SU-DHL-6 (cell line): ENCODE results near the gene KIFC3.
"Not testable (repeated sequence)": the region's sequence is repeated elsewhere in the genome, so short reads cannot be mapped to it uniquely, and the experiment has no call there.

Experiments used
- H2AFZ ChIP-seq: fragments of 200-600 bp; sonication (generic); 2 replicates; pipeline ENCODE4 v1.6.1; 2014; ENCODE audit warnings: low read depth, mild to moderate bottlenecking, moderate library complexity, mixed read lengths, antibody characterized with exemption, low read length; ENCODE audit not compliant: severe bottlenecking
- H3F3A ChIP-seq: fragments of 200-600 bp; shearing (Covaris generic); 2 replicates; pipeline ENCODE4 v1.6.0; 2016; ENCODE audit warnings: antibody characterized with exemption, mild to moderate bottlenecking; ENCODE audit not compliant: insufficient read depth
- H3K27ac ChIP-seq: fragments of 200-600 bp; sonication (generic); 2 replicates; pipeline ENCODE4 v1.5.1; 2016; ENCODE audit warnings: low read depth, mild to moderate bottlenecking, low read length, moderate library complexity, mixed read lengths
- H3K27me3 ChIP-seq: fragments of 200-600 bp; sonication (generic), shearing (Covaris generic); 2 replicates; pipeline ENCODE4 v1.6.0; 2014; ENCODE audit warnings: mild to moderate bottlenecking, low read length
- H3K36me3 ChIP-seq: fragments of 200-600 bp; sonication (generic); 2 replicates; pipeline ENCODE4 v1.6.1; 2014; ENCODE audit warnings: mild to moderate bottlenecking, low read length, mixed read lengths
- H3K4me2 ChIP-seq: fragments of 300-600, 200-600 bp; shearing (Covaris generic), sonication (generic); 2 replicates; pipeline ENCODE4 v1.6.0; 2014; ENCODE audit warnings: low read length, low read depth, mild to moderate bottlenecking; ENCODE audit not compliant: poor library complexity, severe bottlenecking
- H3K4me3 ChIP-seq: fragments of 200-600 bp; sonication (generic); 2 replicates; pipeline ENCODE4 v1.5.1; 2014; ENCODE audit warnings: antibody characterized with exemption, low read length, mild to moderate bottlenecking, mixed read lengths; ENCODE audit not compliant: insufficient read depth, poor library complexity, severe bottlenecking
- H3K79me2 ChIP-seq: fragments of 200-600 bp; sonication (generic); 2 replicates; pipeline ENCODE4 v1.6.1; 2014; ENCODE audit warnings: mild to moderate bottlenecking, low read length, moderate library complexity; ENCODE audit not compliant: insufficient read depth
- H3K9ac ChIP-seq: fragments of 200-600 bp; sonication (generic); 2 replicates; pipeline ENCODE4 v1.7.0; 2014; ENCODE audit warnings: mild to moderate bottlenecking, low read length
- H3K9me2 ChIP-seq: fragments of 200-600 bp; sonication (generic); replicated peaks from 2 replicates; pipeline ENCODE4 v1.6.1; 2014; ENCODE audit warnings: low read length; ENCODE audit not compliant: insufficient read depth
- H3K9me3 ChIP-seq: fragments of 200-600 bp; sonication (generic); 2 replicates; pipeline ENCODE4 v1.6.1; 2014; ENCODE audit warnings: low read length, mixed read lengths; ENCODE audit not compliant: insufficient read depth
- H4K20me1 ChIP-seq: fragments of 200-600 bp; sonication (generic); 2 replicates; pipeline ENCODE4 v1.6.1; 2014; ENCODE audit warnings: low read depth, mild to moderate bottlenecking, antibody characterized with exemption, low read length, moderate library complexity, mixed read lengths
- CTCF ChIP-seq: fragments of 200-600 bp; sonication (generic); IDR thresholded peaks from one replicate; pipeline ENCODE4 v1.5.1; 2017; ENCODE audit warnings: antibody characterized with exemption, mild to moderate bottlenecking, low read length, moderate library complexity; ENCODE audit not compliant: insufficient read depth, poor library complexity, severe bottlenecking
- EZH2phosphoT487 ChIP-seq: fragments of 200-600 bp; sonication (generic), shearing (Covaris generic); conservative IDR thresholded peaks from 2 replicates; pipeline ENCODE4 v1.6.1; 2018; ENCODE audit warnings: mild to moderate bottlenecking, antibody characterized with exemption, low read length, moderate library complexity, mixed read lengths

KIFC3 gene

GRCh38 chr16:57814896-57815295, 12.6 kb upstream of the KIFC3 start:
- TF ChIP-seq EZH2phosphoT487: no peak
- no peak for TF ChIP-seq CTCF
- Histone ChIP-seq H3K4me2 (no peak overlapping the region), H3K27me3 (no peaks in the 10 kb centered on the region), H3K9me2 (no peaks in the 10 kb centered on the region), H3F3A (no peaks in the 10 kb centered on the region), H3K36me3 (no peaks in the 10 kb centered on the region), H3K9me3 (no peaks in the 10 kb centered on the region), H3K9ac (no peak overlapping the region), H3K27ac (no peak overlapping the region), H4K20me1 (no peaks in the 10 kb centered on the region), H2AFZ (no peak overlapping the region), H3K79me2 (no peaks in the 10 kb centered on the region), H3K4me3 (no peak overlapping the region)

- Histone ChIP-seq H3F3A (no peaks in the 10 kb centered on the region), H2AFZ (no peak overlapping the region), H3K4me3 (no peak overlapping the region), H3K36me3 (no peaks in the 10 kb centered on the region), H3K9me3 (no peaks in the 10 kb centered on the region), H3K4me2 (no peak overlapping the region), H3K79me2 (no peaks in the 10 kb centered on the region), H4K20me1 (no peaks in the 10 kb centered on the region), H3K27ac (no peak overlapping the region), H3K9me2 (no peaks in the 10 kb centered on the region), H3K27me3 (no peaks in the 10 kb centered on the region), H3K9ac (no peak overlapping the region)
- TF ChIP-seq CTCF (no peak), EZH2phosphoT487 (no peak)
Measured at GRCh38 chr16:57813466-57813865, 11.2 kb upstream of the KIFC3 start.

- H3K9me3 ChIP-seq, H3K4me2 ChIP-seq, H3K9ac ChIP-seq, H3K79me2 ChIP-seq, H3K4me3 ChIP-seq, H3K36me3 ChIP-seq, H2AFZ ChIP-seq, H3K27me3 ChIP-seq, H3F3A ChIP-seq, H3K9me2 ChIP-seq, H3K27ac ChIP-seq, H4K20me1 ChIP-seq: not testable (repeated sequence)
Measured at GRCh38 chr16:57811340-57811739, 9.0 kb upstream of the KIFC3 start.

GRCh38 chr16:57810197-57811031, 8.1 kb upstream of the KIFC3 start:
- no peaks in the 10 kb centered on the region for H3F3A ChIP-seq
- no peak overlapping the region for H3K4me2 ChIP-seq
- no peak overlapping the region for H3K4me3 ChIP-seq
- H3K9ac ChIP-seq: no peak overlapping the region
- H2AFZ ChIP-seq: no peak overlapping the region
- H3K27ac ChIP-seq: no peak overlapping the region
- H4K20me1 ChIP-seq: no peaks in the 10 kb centered on the region
- no peaks in the 10 kb centered on the region for H3K36me3 ChIP-seq
- H3K27me3 ChIP-seq: no peaks in the 10 kb centered on the region
- TF ChIP-seq EZH2phosphoT487 (no peak), CTCF (no peak)
- H3K79me2 ChIP-seq: no peaks in the 10 kb centered on the region
- no peaks in the 10 kb centered on the region for H3K9me2 ChIP-seq
- H3K9me3 ChIP-seq: no peaks in the 10 kb centered on the region
